HepG2 (cell line): Measurements from ENCODE around the gene CLDN7. TPM values are rescaled to one million over a fixed set of nuclear protein-coding genes. Genes with fewer than 3 reads are reported as not detected.

Experiments
- CHD4 ChIP-seq: fragments of 200-600 bp; sonication (generic); IDR thresholded peaks from 2 replicates; pipeline ENCODE4 v1.7.0; 2017; ENCODE audit warnings: mild to moderate bottlenecking, low read length, borderline replicate concordance
- HNF4G ChIP-seq, 2 experiments: sonication (generic) in 1 of 2; formaldehyde crosslinking in 1 of 2; IDR thresholded peaks; 2 replicates each; pipeline versions ENCODE4 v1.4.0 to v1.6.1; 2011 to 2020; ENCODE audit warnings: borderline replicate concordance in 2 of 2, low read depth in 2 of 2, mild to moderate bottlenecking in 2 of 2, low read length in 1 of 2, missing genetic modification reagents in 1 of 2, moderate library complexity in 1 of 2
- JARID2 ChIP-seq: sonication (generic); formaldehyde crosslinking; IDR thresholded peaks from 2 replicates; pipeline ENCODE4 v1.8.1; 2023; ENCODE audit warnings: missing genetic modification reagents, inconsistent platforms; ENCODE audit not compliant: insufficient replicate concordance
- KAT8 ChIP-seq: IDR thresholded peaks from 2 replicates; pipeline ENCODE4 v1.6.1; 2016; ENCODE audit warnings: missing genetic modification reagents, missing compliant biosample characterization
- NFKB2 ChIP-seq: sonication (generic); formaldehyde crosslinking; IDR thresholded peaks from 2 replicates; pipeline ENCODE4 v1.4.0; 2020; ENCODE audit warnings: missing genetic modification reagents, borderline replicate concordance
- RARA ChIP-seq: IDR thresholded peaks from 2 replicates; pipeline ENCODE4 v1.6.1; 2016; ENCODE audit warnings: missing genetic modification reagents, missing compliant biosample characterization
- RXRA ChIP-seq: sonication (generic); formaldehyde crosslinking; IDR thresholded peaks from 2 replicates; pipeline ENCODE4 v1.5.1; 2020; ENCODE audit warnings: missing genetic modification reagents
- TARDBP ChIP-seq: sonication (generic); formaldehyde crosslinking; IDR thresholded peaks from 2 replicates; pipeline ENCODE4 v1.8.0; 2022; ENCODE audit warnings: mild to moderate bottlenecking, missing genetic modification reagents
- YEATS2 ChIP-seq: sonication (generic); formaldehyde crosslinking; IDR thresholded peaks from 2 replicates; pipeline ENCODE4 v1.4.0; 2020; ENCODE audit warnings: missing genetic modification reagents, borderline replicate concordance
- ZC3H4 ChIP-seq: sonication (generic); formaldehyde crosslinking; IDR thresholded peaks from 2 replicates; pipeline ENCODE4 v1.4.0; 2020; ENCODE audit warnings: missing genetic modification reagents, borderline replicate concordance
- ZFP90 ChIP-seq: sonication (generic); formaldehyde crosslinking; IDR thresholded peaks from 2 replicates; pipeline ENCODE4 v1.8.0; 2022; ENCODE audit warnings: missing genetic modification reagents, mild to moderate bottlenecking, inconsistent platforms, borderline replicate concordance
- ZMAT3 ChIP-seq: sonication (generic); formaldehyde crosslinking; conservative IDR thresholded peaks from 2 replicates; pipeline ENCODE4 v1.7.0; 2021; ENCODE audit warnings: missing genetic modification reagents
- ZNF224 ChIP-seq: sonication (generic); formaldehyde crosslinking; IDR thresholded peaks from 2 replicates; pipeline ENCODE4 v1.5.0; 2020; ENCODE audit warnings: mild to moderate bottlenecking, missing genetic modification reagents
- ZNF367 ChIP-seq: sonication (generic); formaldehyde crosslinking; IDR thresholded peaks from 2 replicates; pipeline ENCODE4 v1.4.0; 2020; ENCODE audit warnings: missing genetic modification reagents, borderline replicate concordance
- ZSCAN29 ChIP-seq: sonication (generic); formaldehyde crosslinking; conservative IDR thresholded peaks from 2 replicates; pipeline ENCODE4 v1.4.0; 2020; ENCODE audit warnings: mild to moderate bottlenecking, missing genetic modification reagents
- polyA plus RNA-seq, 8 experiments: library from polyadenylated mRNA; depleted of rRNA in 3 of 8; stranded (reverse) in 7 of 8; unstranded in 1 of 8; fragments of >200 nt; fragmentation: Illumina TruSeq in 4 of 8; extraction: Trizol in 4 of 8; gene quantifications; 2 replicates each; pipeline versions ENCODE4 v1.2.1 to v1.2.3, GENCODE V29; 2011 to 2016; ENCODE audit warnings: low read depth in 4 of 8, missing spikeins in 1 of 8, mixed read lengths in 1 of 8; ENCODE audit not compliant: insufficient read depth in 1 of 8
- total RNA-seq, 5 experiments: library from RNA; depleted of rRNA; stranded (reverse); fragments of >200 nt; fragmentation: Illumina TruSeq; extraction: Trizol; gene quantifications; 2 replicates each; pipeline ENCODE4 v1.2.3, GENCODE V29; 2016; ENCODE audit warnings: low read depth in 1 of 5
- TF ChIP-seq, protein P1 (sequence below): sonication (generic); formaldehyde crosslinking; IDR thresholded peaks from 2 replicates; pipeline ENCODE4 v1.5.1; 2020; ENCODE audit warnings: mild to moderate bottlenecking, missing genetic modification reagents, borderline replicate concordance
- TF ChIP-seq, protein P2 (sequence below): sonication (generic); formaldehyde crosslinking; IDR thresholded peaks from 2 replicates; pipeline ENCODE4 v1.4.0; 2020; ENCODE audit warnings: mild to moderate bottlenecking, missing genetic modification reagents
- TF ChIP-seq, protein P3 (sequence below): sonication (generic); formaldehyde crosslinking; IDR thresholded peaks from 2 replicates; pipeline ENCODE4 v1.4.0; 2020; ENCODE audit warnings: mild to moderate bottlenecking, missing genetic modification reagents
- TF ChIP-seq, protein P4 (sequence below): sonication (generic); formaldehyde crosslinking; IDR thresholded peaks from 2 replicates; pipeline ENCODE4 v1.4.0; 2020; ENCODE audit warnings: mild to moderate bottlenecking, missing genetic modification reagents

CLDN7 gene
- total and polyA plus RNA-seq, 2 of the 13 experiments (the other 11 are each of a cell fraction or from before 2014, with no cell fraction given), result not detected

DNA sequence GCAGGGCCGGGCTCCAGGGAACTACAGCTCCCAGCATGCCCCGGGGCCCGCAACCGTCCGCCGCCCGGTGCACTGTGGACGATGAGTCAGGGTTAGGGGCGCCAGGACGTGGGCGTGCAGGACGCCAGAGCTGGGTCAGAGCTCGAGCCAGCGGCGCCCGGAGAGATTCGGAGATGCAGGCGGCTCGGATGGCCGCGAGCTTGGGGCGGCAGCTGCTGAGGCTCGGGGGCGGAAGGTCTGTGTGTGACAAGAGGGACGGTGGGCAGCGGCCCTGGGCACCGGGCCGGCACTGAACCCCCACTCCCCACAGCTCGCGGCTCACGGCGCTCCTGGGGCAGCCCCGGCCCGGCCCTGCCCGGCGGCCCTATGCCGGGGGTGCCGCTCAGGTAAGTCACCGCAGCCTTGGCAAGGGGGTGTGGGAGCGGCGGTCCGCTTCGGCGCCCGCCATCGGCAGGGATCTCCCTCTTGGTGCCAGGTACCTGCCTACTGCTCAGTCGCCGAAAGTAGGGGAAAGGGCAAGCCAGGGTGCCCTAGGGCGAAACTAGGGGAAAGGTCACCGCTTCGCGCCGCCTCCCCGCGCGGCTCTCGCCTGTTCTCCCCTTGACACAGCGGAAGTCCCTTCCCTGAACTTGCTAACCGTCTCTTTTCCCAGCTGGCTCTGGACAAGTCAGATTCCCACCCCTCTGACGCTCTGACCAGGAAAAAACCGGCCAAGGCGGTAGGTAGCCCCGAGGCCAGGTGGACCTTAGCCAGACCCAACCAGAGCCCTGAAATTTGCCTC lies 42.3 kb downstream of the CLDN7 start, which contains the start of the genes ACADVL and DLG4 (continued):
- TF ChIP-seq, protein P1, sequence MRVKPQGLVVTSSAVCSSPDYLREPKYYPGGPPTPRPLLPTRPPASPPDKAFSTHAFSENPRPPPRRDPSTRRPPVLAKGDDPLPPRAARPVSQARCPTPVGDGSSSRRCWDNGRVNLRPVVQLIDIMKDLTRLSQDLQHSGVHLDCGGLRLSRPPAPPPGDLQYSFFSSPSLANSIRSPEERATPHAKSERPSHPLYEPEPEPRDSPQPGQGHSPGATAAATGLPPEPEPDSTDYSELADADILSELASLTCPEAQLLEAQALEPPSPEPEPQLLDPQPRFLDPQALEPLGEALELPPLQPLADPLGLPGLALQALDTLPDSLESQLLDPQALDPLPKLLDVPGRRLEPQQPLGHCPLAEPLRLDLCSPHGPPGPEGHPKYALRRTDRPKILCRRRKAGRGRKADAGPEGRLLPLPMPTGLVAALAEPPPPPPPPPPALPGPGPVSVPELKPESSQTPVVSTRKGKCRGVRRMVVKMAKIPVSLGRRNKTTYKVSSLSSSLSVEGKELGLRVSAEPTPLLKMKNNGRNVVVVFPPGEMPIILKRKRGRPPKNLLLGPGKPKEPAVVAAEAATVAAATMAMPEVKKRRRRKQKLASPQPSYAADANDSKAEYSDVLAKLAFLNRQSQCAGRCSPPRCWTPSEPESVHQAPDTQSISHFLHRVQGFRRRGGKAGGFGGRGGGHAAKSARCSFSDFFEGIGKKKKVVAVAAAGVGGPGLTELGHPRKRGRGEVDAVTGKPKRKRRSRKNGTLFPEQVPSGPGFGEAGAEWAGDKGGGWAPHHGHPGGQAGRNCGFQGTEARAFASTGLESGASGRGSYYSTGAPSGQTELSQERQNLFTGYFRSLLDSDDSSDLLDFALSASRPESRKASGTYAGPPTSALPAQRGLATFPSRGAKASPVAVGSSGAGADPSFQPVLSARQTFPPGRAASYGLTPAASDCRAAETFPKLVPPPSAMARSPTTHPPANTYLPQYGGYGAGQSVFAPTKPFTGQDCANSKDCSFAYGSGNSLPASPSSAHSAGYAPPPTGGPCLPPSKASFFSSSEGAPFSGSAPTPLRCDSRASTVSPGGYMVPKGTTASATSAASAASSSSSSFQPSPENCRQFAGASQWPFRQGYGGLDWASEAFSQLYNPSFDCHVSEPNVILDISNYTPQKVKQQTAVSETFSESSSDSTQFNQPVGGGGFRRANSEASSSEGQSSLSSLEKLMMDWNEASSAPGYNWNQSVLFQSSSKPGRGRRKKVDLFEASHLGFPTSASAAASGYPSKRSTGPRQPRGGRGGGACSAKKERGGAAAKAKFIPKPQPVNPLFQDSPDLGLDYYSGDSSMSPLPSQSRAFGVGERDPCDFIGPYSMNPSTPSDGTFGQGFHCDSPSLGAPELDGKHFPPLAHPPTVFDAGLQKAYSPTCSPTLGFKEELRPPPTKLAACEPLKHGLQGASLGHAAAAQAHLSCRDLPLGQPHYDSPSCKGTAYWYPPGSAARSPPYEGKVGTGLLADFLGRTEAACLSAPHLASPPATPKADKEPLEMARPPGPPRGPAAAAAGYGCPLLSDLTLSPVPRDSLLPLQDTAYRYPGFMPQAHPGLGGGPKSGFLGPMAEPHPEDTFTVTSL (CRISPR knock-in tag), result no peak; the same call in 1 of the 2 replicates
- TF ChIP-seq TARDBP (CRISPR knock-in tag), result no peak; the same call in 1 of the 2 replicates
- no peak; the same call in 1 of the 2 replicates for TF ChIP-seq NFKB2 (CRISPR knock-in tag)
- TF ChIP-seq CHD4, result no peak
- peak; percentile 81 for TF ChIP-seq RARA (CRISPR knock-in tag)
- peak; percentile 28; the same call in 1 of the 2 replicates for TF ChIP-seq HNF4G (IDR thresholded peaks at IDR 0.05; ENCODE audit: borderline replicate concordance, low read depth, low read length)
- TF ChIP-seq HNF4G (CRISPR knock-in tag; IDR thresholded peaks at IDR 0.05; ENCODE audit: borderline replicate concordance, low read depth), result no peak
- TF ChIP-seq RXRA (CRISPR knock-in tag), result peak; percentile 99
- no peak for TF ChIP-seq ZNF224 (CRISPR knock-in tag)
- TF ChIP-seq ZSCAN29, result no peak
- TF ChIP-seq, protein P2, sequence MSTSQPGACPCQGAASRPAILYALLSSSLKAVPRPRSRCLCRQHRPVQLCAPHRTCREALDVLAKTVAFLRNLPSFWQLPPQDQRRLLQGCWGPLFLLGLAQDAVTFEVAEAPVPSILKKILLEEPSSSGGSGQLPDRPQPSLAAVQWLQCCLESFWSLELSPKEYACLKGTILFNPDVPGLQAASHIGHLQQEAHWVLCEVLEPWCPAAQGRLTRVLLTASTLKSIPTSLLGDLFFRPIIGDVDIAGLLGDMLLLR (CRISPR knock-in tag), result no peak
- TF ChIP-seq JARID2, result no peak
- no peak for TF ChIP-seq ZFP90
- TF ChIP-seq YEATS2 (CRISPR knock-in tag), result peak; percentile 64; the same call in 1 of the 2 replicates
- no peak for TF ChIP-seq ZC3H4 (CRISPR knock-in tag)
- TF ChIP-seq, protein P3, sequence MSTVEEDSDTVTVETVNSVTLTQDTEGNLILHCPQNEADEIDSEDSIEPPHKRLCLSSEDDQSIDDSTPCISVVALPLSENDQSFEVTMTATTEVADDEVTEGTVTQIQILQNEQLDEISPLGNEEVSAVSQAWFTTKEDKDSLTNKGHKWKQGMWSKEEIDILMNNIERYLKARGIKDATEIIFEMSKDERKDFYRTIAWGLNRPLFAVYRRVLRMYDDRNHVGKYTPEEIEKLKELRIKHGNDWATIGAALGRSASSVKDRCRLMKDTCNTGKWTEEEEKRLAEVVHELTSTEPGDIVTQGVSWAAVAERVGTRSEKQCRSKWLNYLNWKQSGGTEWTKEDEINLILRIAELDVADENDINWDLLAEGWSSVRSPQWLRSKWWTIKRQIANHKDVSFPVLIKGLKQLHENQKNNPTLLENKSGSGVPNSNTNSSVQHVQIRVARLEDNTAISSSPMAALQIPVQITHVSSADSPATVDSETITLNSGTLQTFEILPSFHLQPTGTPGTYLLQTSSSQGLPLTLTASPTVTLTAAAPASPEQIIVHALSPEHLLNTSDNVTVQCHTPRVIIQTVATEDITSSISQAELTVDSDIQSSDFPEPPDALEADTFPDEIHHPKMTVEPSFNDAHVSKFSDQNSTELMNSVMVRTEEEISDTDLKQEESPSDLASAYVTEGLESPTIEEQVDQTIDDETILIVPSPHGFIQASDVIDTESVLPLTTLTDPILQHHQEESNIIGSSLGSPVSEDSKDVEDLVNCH (CRISPR knock-in tag), result no peak
- TF ChIP-seq, protein P4, sequence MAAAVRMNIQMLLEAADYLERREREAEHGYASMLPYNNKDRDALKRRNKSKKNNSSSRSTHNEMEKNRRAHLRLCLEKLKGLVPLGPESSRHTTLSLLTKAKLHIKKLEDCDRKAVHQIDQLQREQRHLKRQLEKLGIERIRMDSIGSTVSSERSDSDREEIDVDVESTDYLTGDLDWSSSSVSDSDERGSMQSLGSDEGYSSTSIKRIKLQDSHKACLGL (CRISPR knock-in tag), result no peak
- TF ChIP-seq KAT8 (CRISPR knock-in tag), result peak; percentile 65
- peak; percentile 70; the same call in 1 of the 2 replicates for TF ChIP-seq ZMAT3
- TF ChIP-seq ZNF367, result no peak
